Activated naive CD4-positive, alpha-beta T cell treated with Interleukin-2 at 50 U/mL for 16 hours (primary cell): ENCODE data around the gene APCDD1L.
A peak's percentile ranks its signal among the peaks of the same experiment; 100 is the strongest.

Experiments used
- DNase-seq: peaks from one replicate; pipeline ENCODE4 v3.0.0-alpha.2; 2020

APCDD1L gene

DNA sequence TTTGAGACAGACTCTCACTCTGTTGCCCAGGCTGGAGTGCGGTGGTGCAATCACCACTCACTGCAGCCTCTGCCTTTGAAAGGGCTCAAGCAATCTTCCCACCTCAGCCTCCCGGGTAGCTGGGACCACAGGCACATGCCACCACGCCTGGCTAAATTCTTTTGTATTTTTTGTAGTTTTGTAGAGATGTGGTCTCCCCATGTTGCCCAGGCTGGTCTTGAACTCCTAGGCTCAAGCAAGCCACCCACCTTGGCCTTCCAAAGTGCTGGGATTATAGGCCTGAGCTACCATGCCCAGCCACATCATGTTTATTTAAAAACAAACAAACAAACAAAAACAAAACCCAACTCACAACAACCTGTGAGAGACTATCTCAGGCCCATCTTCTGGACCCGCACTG is 29.7 kb upstream of the APCDD1L start:
- no peak for DNase-seq

DNA sequence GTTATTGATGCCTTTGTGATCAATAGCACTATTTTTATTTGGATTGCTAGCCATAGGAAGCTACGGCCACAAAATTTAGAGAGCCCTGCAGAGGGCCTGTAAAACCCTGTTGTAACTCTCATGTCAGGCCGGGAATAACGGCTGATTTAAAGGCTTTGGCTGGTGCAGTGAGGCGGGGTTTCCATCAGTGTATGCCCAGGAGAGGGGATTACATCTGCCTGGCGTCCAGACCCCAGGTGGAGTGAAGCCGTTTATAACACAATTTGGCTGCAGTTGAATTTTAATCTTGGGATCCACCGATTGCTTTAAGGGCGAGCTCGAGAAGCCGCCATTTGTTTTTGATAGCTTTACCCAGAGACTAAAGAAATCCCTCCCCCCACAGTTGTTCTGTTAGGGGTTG is 29.1 kb upstream of the APCDD1L start:
- DNase-seq = no peak

- DNase-seq = no peak
Measured at GRCh38 chr20:58543274-58543673, 28.1 kb upstream of the APCDD1L start.

DNA sequence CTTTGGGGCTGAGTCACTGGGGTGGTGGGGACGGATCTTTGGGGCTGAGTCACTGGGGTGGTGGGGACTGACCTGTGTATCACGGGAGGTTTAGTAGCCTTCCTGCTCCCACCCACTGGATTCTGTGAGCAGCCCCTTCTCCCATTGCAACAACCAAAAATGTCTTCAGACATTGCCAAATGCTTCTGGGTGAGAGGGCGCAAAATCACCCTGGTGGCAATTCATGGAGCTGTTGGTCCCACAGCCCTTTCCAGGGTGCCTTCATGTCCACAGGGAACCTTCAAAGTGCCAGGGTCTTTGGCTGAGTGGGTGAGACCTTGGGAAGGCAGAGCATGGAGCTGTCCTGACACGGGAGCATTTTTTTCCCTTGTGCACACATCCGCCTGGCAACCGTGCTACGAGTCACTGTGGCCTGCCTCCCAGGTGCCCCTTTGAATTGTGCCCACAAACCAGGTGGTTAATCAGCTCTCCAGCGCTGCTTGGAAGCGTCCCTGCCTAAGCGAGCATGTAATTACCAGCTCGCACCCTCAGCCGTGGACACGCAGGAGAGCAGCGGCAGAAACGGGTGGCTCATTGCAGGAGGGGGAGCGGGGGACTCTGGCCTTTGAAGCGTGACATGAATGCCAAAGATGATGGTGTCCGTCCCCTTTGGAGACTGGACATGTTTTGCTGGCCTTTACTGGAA is 27.4 kb upstream of the APCDD1L start:
- no peak for DNase-seq

- DNase-seq = peak; percentile 17
Measured at GRCh38 chr20:58542034-58542410, 26.8 kb upstream of the APCDD1L start.

- no peak for DNase-seq
Measured at GRCh38 chr20:58538752-58539151, 23.6 kb upstream of the APCDD1L start.

GRCh38 chr20:58537831-58538230 is 22.6 kb upstream of the APCDD1L start:
- DNase-seq = no peak

- no peak for DNase-seq
Measured at GRCh38 chr20:58536289-58536688, 21.1 kb upstream of the APCDD1L start.

DNA sequence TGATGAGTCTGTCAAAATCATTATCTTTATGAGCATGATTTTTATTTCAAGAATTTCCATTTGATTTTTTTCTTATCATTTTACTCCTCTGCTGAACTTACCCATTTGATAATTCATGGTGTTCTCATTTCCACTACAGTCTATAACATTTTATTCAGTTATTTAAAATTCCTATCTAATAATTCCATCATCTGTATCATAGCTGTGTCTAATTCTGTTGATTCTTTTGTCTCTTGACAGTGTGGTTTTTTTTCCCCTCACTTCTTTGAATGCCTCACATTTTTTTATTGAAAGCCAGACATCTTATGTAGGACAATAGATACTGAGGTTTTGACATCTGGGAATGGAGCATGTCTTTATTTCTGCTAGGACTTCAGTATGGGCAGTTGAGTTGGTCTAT is 16.5 kb upstream of the APCDD1L start:
- DNase-seq = no peak

DNA sequence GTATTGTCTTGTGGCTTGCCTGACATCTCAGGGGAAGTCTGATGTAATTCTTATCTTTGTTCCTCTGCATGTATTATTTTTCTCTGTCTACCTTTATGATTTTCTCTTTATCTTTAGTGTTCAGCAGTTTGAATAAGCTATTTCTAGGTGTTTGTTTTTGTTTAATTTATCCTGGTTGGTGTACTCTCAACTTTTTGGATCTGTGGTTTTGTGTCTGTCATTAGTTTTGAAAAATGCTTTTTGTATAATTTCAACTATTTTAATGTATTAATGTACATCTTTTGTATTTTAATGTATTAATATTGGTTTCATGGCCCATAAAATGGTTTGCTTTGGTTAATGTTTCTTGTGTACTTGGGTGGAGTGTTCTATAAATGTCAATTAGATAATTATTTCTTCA is 15.9 kb upstream of the APCDD1L start:
- DNase-seq = no peak

DNA sequence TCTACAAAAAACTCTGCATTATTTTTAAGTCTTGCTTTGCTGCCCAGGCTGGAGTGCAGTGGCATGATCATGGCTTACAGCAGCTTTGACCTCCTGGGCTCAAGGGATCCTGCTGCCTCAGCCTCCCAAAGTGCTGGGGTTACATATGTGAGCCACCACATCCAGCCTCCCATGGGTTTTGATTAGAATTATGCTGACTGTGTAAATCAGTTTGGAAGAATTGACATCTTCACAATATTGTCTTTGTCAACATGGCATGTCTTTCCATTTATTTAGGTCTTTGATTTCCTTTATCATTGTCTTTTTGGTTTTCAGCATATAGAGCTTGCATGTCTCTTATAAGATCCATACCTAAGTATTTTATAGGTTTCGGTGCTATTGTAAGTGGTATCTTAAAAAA is 13.2 kb upstream of the APCDD1L start:
- DNase-seq = no peak

GRCh38 chr20:58526411-58526810 is 11.2 kb upstream of the APCDD1L start:
- DNase-seq = no peak

DNA sequence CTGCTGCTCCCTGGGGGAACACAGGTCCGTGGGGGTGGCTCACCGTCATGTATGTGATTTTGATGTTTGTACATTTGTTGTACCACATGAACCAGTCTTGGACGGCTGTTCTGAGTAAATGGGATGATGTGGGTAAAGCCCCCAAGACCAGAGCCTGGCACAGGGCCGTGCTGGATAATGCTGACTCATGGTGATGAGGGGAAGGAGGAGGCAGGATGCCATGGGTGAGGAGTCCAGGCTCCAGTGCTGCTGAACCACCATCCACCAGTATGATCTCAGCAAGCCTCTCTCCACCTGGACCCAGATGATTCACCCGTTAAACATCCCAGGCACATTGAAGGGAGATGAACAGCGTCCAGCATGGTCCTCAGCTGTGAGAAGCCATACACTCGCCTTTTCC is 9.6 kb upstream of the APCDD1L start:
- DNase-seq = no peak

DNA sequence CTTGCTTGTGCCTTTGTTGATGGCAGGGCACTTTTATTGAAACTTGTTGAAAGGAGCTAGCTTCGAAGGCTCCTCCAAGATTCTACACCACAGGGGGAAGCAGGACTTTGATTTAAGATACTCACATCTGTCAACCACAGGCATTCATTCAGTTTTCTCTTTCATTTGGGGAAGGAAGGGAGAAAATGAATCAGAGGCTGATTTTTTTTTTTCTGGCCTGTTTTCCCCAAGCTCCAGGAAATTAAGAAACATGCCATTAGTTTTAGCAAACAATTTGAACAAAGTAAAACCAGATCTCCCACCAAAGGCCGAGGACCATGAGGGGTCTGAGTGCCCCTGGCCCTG is 8.7 kb upstream of the APCDD1L start:
- DNase-seq = no peak

DNA sequence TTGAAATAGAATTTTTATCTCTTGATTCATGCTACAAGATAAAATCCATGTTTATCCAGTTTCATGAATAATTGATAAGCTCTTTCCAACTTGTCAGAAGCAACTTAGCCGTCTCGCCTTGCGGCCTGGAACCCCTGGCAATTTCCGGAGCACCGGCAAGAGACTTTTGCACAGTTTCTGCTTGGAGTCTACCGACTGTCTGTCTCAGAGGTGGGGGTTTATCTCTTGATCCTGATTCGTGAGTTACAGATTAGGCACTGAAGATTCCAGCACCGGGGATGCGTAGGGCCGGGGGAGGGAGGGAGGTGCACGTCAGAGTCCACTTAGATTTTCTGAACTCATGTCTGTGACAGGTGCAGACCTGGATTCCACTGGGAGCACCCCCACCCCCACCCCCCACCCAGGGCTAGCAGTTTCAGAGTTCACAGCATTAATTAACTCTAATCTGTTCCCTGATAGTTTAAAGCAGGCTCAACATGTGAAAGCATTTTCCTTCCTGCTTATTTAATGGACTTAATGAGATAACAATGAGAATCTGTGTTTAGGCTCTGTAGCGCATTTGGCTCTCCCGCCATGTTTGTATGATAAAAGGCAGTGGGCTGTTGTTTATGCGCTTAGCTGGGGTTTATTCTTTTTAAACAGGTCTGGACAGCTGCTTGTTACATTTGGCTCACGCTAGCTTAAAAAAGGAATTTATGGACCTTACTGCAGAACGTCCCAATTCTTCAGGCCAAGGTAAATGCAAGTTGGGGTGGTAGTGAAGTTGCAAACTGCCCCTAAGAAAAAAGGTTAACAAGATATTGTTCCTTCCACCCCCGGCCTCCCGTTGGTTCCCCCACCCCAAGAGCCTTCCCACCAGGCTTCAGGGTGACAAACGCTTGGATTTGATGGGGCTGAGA is 8.1 kb upstream of the APCDD1L start:
- no peak for DNase-seq

DNA sequence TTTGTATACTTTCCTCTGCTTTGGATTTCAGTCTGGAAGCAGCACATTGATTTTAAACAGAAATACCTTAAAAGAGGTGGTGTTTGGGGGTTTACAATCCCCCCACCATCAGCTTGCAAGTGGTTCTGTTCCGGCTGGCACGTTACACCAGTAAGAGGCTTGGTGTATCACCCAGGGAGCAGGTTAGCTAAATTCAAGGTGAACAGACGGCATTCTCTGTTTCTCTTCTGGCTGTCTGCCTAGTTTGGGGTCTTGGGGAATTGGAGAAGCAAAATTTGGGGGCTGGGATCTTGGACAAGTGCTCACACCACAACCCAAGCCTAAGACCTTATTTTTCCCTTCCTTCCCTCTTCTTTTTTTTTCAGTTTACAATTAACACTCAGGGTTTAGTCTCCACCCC is 7.5 kb upstream of the APCDD1L start:
- no peak for DNase-seq

DNA sequence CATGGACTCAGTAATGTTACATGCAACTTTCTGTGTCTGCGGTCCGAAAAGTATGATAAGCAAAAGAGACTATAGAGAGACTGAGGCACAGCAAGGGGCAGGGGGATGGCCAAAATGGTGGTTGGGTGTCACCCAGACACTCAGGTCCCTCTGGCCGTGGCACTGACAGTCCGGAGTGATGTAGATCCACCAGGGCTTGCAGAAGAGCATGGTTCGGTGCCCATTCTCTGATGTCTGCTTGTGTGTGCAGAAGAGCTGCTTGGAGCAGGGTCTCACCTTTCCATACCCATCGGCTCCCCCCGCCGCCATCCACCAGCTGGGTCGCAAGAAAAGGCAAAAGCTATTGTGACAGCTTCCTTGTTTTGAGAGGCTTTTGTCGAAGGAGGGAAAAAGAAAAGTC is 6.6 kb upstream of the APCDD1L start:
- no peak for DNase-seq

- DNase-seq = no peak
Measured at GRCh38 chr20:58519940-58520712, 4.9 kb upstream of the APCDD1L start.

- no peak for DNase-seq
Measured at GRCh38 chr20:58518896-58519593, 3.8 kb upstream of the APCDD1L start.

- DNase-seq = no peak
Measured at GRCh38 chr20:58518387-58518786, 3.2 kb upstream of the APCDD1L start.

- no peak for DNase-seq
Measured at GRCh38 chr20:58514321-58515232, 622 bp downstream of the APCDD1L start.
